Measurements from ENCODE around the gene PIGU.
"Not testable (repeated sequence)": the region's sequence is repeated elsewhere in the genome, so short reads cannot be mapped to it uniquely, and the experiment has no call there.

PIGU gene

GRCh38 chr20:34661811-34662210, 15.1 kb downstream of the PIGU start:
- not testable (repeated sequence) for DNase-seq

GRCh38 chr20:34658654-34659053, 18.2 kb downstream of the PIGU start:
- DNase-seq = not testable (repeated sequence)

- no peak for DNase-seq
Measured at GRCh38 chr20:34654207-34654744, 22.6 kb downstream of the PIGU start.

- DNase-seq = no peak
Measured at GRCh38 chr20:34651200-34651599, 25.7 kb downstream of the PIGU start.

- no peak for DNase-seq
Measured at GRCh38 chr20:34647737-34648136, 29.2 kb downstream of the PIGU start.

- no peak for DNase-seq
Measured at GRCh38 chr20:34644951-34645350, 31.9 kb downstream of the PIGU start.

- no peak for DNase-seq
Measured at GRCh38 chr20:34644345-34644744, 32.5 kb downstream of the PIGU start.

- DNase-seq = peak; percentile 78 to 84
Measured at GRCh38 chr20:34643928-34644327, 33.0 kb downstream of the PIGU start.

- DNase-seq = no peak
Measured at GRCh38 chr20:34642009-34642408, 34.9 kb downstream of the PIGU start.

GRCh38 chr20:34639755-34640222, 37.1 kb downstream of the PIGU start:
- no peak for DNase-seq

- no peak for DNase-seq
Measured at GRCh38 chr20:34638532-34638931, 38.4 kb downstream of the PIGU start.

- no peak for DNase-seq
Measured at GRCh38 chr20:34638039-34638292, 38.9 kb downstream of the PIGU start.

GRCh38 chr20:34637245-34638038, 39.5 kb downstream of the PIGU start:
- no peak for DNase-seq

GRCh38 chr20:34636648-34637047, 40.2 kb downstream of the PIGU start:
- no peak for DNase-seq

GRCh38 chr20:34634392-34634791, 42.5 kb downstream of the PIGU start:
- DNase-seq = no peak

- no peak for DNase-seq
Measured at GRCh38 chr20:34632870-34633452, 43.9 kb downstream of the PIGU start.

- no peak for DNase-seq
Measured at GRCh38 chr20:34629904-34630303, 47.0 kb downstream of the PIGU start.

GRCh38 chr20:34629342-34629741, 47.5 kb downstream of the PIGU start:
- no peak for DNase-seq

GRCh38 chr20:34628026-34628425, 48.9 kb downstream of the PIGU start:
- no peak for DNase-seq

- DNase-seq = no peak
Measured at GRCh38 chr20:34627458-34627857, 49.4 kb downstream of the PIGU start.

- DNase-seq = peak in 1 of 2 donors; percentile 41
Measured at GRCh38 chr20:34626992-34627391, 49.9 kb downstream of the PIGU start.

- no peak for DNase-seq
Measured at GRCh38 chr20:34624629-34625028, 52.3 kb downstream of the PIGU start.

- peak; percentile 67 to 70 for DNase-seq
Measured at GRCh38 chr20:34622821-34623451, 54.0 kb downstream of the PIGU start.

Measured in inflammatory macrophage treated with lipopolysaccharide for 1 hour (primary cell).